Measurements from ENCODE around the gene PLB1. TPM values are rescaled to one million over a fixed set of nuclear protein-coding genes. Genes with fewer than 3 reads are reported as not detected.

The PLB1 gene
- total and polyA plus RNA-seq, 2 donors (not counting 1 experiment from before 2014, with no cell fraction given): 0.25 to 0.51 TPM

GRCh38 chr2:28452534-28453081, 43.3 kb upstream of the PLB1 start:
- intact Hi-C loops (cut with micrococcal nuclease): loop anchor here (1.0 kb wide), 1 partner anchor 749 kb away; no protein-coding TSS in a partner anchor
- Mint-ChIP-seq H3K27me3 (peaks cover 3% of the 10 kb centered on the region), H3K4me3 (no peak overlapping the region), H3K27ac (no peak overlapping the region), H3K9me3 (ENCODE audit: insufficient read depth) (no peaks in the 10 kb centered on the region), H3K4me1 (no peaks in the 10 kb centered on the region)
- DNase-seq (peak; percentile 49), ATAC-seq (ENCODE audit: low read depth) (peak; percentile 72)
- H3K27me3 ChIP-seq (replicated peaks in 1 of 4; ENCODE audit: control extremely low read depth in 1 of 4, control insufficient read depth in 3 of 4, insufficient read depth in 4 of 4, low read length in 3 of 4): peaks cover 0 to 2% (median 0%) of the 10 kb centered on the region in 4 experiments
- H3K79me2 ChIP-seq (ENCODE audit: control insufficient read depth, insufficient read depth, low read length): no peaks in the 10 kb centered on the region
- no peaks in the 10 kb centered on the region for H3K4me1 ChIP-seq (ENCODE audit: control insufficient read depth in 2 of 2, insufficient read depth in 2 of 2, low read length in 2 of 2)
- no peaks in the 10 kb centered on the region for H3K36me3 ChIP-seq (replicated peaks in 1 of 2; ENCODE audit: control extremely low read depth in 1 of 2, control insufficient read depth in 1 of 2, extremely low read depth in 1 of 2, insufficient read depth in 2 of 2, low read length in 1 of 2)
- no peak overlapping the region for H3K27ac ChIP-seq (ENCODE audit: low read length in 2 of 2)
- WGBS (ENCODE audit: insufficient coverage): 42% methylated on average over 7 of the region's 7 CpGs
- no peaks in the 10 kb centered on the region for H4K20me1 ChIP-seq (ENCODE audit: control insufficient read depth, insufficient read depth, low read length, poor library complexity, severe bottlenecking)
- H3K9me3 ChIP-seq (ENCODE audit: control extremely low read depth in 1 of 3, control insufficient read depth in 2 of 3, insufficient read depth in 1 of 3, low read length in 2 of 3): no peaks in the 10 kb centered on the region
- TF ChIP-seq CTCF (IDR thresholded peaks at IDR 0.05) (peak; percentile 67), EZH2 (IDR thresholded peaks at IDR 0.05; ENCODE audit: borderline replicate concordance, insufficient read depth, low read depth, low read length, poor library complexity, severe bottlenecking) (no peak)
- H2AFZ ChIP-seq (ENCODE audit: insufficient read depth, low read depth, low read length, poor library complexity, severe bottlenecking): no peak overlapping the region
- no peak overlapping the region for H3K9ac ChIP-seq (ENCODE audit: low read length)
- no peak overlapping the region for H3K4me2 ChIP-seq (replicated peaks; ENCODE audit: low read depth, low read length, poor library complexity, severe bottlenecking)
- ChIA-PET POLR2A (no interaction called here), CTCF (interaction anchor here (0.5 to 3.3 kb wide), 10 partner anchors 10 to 769 kb away, joined by 3 to 19 read pairs (median 4); no protein-coding TSS in a partner anchor)
- no peak overlapping the region for H3K4me3 ChIP-seq (ENCODE audit: control extremely low read depth in 1 of 5, extremely low read depth in 1 of 5, insufficient read depth in 1 of 5, low read depth in 2 of 5, low read length in 4 of 5)

- Histone ChIP-seq H4K20me1 (ENCODE audit: control insufficient read depth, insufficient read depth, low read length, poor library complexity, severe bottlenecking) (no peaks in the 10 kb centered on the region), H3K9ac (ENCODE audit: low read length) (no peak overlapping the region), H3K36me3 (replicated peaks in 1 of 2; ENCODE audit: control extremely low read depth in 1 of 2, control insufficient read depth in 1 of 2, extremely low read depth in 1 of 2, insufficient read depth in 2 of 2, low read length in 1 of 2) (no peaks in the 10 kb centered on the region), H3K4me1 (ENCODE audit: control insufficient read depth in 2 of 2, insufficient read depth in 2 of 2, low read length in 2 of 2) (no peaks in the 10 kb centered on the region), H3K27ac (ENCODE audit: low read length in 2 of 2) (no peak overlapping the region), H3K9me3 (ENCODE audit: control extremely low read depth in 1 of 3, control insufficient read depth in 2 of 3, insufficient read depth in 1 of 3, low read length in 2 of 3) (no peaks in the 10 kb centered on the region), H3K79me2 (ENCODE audit: control insufficient read depth, insufficient read depth, low read length) (no peaks in the 10 kb centered on the region), H3K4me2 (replicated peaks; ENCODE audit: low read depth, low read length, poor library complexity, severe bottlenecking) (no peak overlapping the region), H2AFZ (ENCODE audit: insufficient read depth, low read depth, low read length, poor library complexity, severe bottlenecking) (no peak overlapping the region), H3K27me3 (replicated peaks in 1 of 4; ENCODE audit: control extremely low read depth in 1 of 4, control insufficient read depth in 3 of 4, insufficient read depth in 4 of 4, low read length in 3 of 4) (peaks cover 0 to 2% (median 0%) of the 10 kb centered on the region in 4 experiments), H3K4me3 (ENCODE audit: control extremely low read depth in 1 of 5, extremely low read depth in 1 of 5, insufficient read depth in 1 of 5, low read depth in 2 of 5, low read length in 4 of 5) (no peak overlapping the region)
- Mint-ChIP-seq H3K27me3 (peaks cover 3% of the 10 kb centered on the region), H3K27ac (no peak overlapping the region), H3K4me1 (no peaks in the 10 kb centered on the region), H3K4me3 (no peak overlapping the region), H3K9me3 (ENCODE audit: insufficient read depth) (no peaks in the 10 kb centered on the region)
- ChIA-PET POLR2A (no interaction called here), CTCF (interaction anchor here (0.5 to 3.3 kb wide), 10 partner anchors 9 to 770 kb away, joined by 3 to 19 read pairs (median 4); no protein-coding TSS in a partner anchor)
- WGBS (ENCODE audit: insufficient coverage): 88% methylated on average over 8 of the region's 8 CpGs
- DNase-seq: no peak
- no peak for ATAC-seq (ENCODE audit: low read depth)
- TF ChIP-seq CTCF (IDR thresholded peaks at IDR 0.05) (no peak), EZH2 (IDR thresholded peaks at IDR 0.05; ENCODE audit: borderline replicate concordance, insufficient read depth, low read depth, low read length, poor library complexity, severe bottlenecking) (no peak)
- intact Hi-C loops (cut with micrococcal nuclease): no loop called here
These were observed 42.5 kb upstream of the PLB1 start for GRCh38 chr2:28453396-28453795.
